KOPT-K1 (cell line): ENCODE data around the gene ZBTB16.

ENCODE experiments used
- H3K27ac ChIP-seq: fragments of 200-600 bp; sonication (generic); 2 replicates; pipeline ENCODE4 v1.5.1; 2016; ENCODE audit warnings: antibody characterized with exemption, mild to moderate bottlenecking, low read depth, low read length; ENCODE audit not compliant: poor library complexity, severe bottlenecking
- H3K36me3 ChIP-seq: fragments of 200-600 bp; sonication (generic); 2 replicates; pipeline ENCODE4 v1.5.1; 2017; ENCODE audit warnings: antibody characterized with exemption, mild to moderate bottlenecking, low read length, moderate library complexity; ENCODE audit not compliant: insufficient read depth
- H3K9me3 ChIP-seq: fragments of 200-600 bp; sonication (generic); 2 replicates; pipeline ENCODE4 v1.5.1; 2017; ENCODE audit warnings: antibody characterized with exemption, low read length, mild to moderate bottlenecking; ENCODE audit not compliant: insufficient read depth, poor library complexity, severe bottlenecking

ZBTB16 gene

GRCh38 chr11:114195981-114196731, 136.6 kb downstream of the ZBTB16 start:
- Histone ChIP-seq H3K9me3 (peaks cover 11% of the 10 kb centered on the region), H3K27ac (no peak overlapping the region), H3K36me3 (no peaks in the 10 kb centered on the region)

DNA sequence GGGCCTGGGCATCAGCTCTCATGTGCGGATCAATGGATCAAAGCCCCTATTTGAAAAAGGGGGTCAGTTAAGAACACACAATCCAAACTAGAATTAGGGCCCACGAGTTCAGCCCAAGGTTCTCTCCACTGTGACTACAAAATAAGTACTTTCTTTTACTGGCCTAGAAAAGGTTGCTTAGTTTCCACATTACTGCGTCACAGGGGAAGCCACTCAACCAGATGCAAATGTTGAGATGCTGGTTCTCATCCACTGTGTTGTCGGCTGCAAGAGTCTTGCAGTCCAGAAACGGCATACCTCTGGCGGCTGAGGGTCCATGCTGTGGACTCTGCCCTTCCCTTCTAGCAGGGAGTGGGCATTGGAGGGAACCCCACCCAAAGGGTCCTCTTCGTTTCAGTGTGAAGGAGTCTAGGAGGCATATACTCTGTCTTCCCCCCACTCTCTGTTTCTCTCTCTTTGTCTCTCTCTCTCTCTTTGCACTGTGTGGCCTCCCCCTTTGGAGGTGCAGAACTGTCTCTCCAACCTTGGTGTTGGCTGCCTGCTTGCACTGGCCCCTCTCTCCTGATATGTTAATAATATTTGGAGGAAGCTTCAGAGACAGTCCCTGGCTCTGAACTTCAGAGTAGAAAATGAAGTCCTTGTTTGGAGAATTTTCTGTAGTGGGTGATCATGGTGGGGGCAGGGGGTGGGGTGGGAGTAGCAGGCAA, 137.6 kb downstream of the ZBTB16 start:
- peaks cover under 1% of the 10 kb centered on the region for H3K9me3 ChIP-seq
- H3K27ac ChIP-seq: no peak overlapping the region
- H3K36me3 ChIP-seq: no peaks in the 10 kb centered on the region

DNA sequence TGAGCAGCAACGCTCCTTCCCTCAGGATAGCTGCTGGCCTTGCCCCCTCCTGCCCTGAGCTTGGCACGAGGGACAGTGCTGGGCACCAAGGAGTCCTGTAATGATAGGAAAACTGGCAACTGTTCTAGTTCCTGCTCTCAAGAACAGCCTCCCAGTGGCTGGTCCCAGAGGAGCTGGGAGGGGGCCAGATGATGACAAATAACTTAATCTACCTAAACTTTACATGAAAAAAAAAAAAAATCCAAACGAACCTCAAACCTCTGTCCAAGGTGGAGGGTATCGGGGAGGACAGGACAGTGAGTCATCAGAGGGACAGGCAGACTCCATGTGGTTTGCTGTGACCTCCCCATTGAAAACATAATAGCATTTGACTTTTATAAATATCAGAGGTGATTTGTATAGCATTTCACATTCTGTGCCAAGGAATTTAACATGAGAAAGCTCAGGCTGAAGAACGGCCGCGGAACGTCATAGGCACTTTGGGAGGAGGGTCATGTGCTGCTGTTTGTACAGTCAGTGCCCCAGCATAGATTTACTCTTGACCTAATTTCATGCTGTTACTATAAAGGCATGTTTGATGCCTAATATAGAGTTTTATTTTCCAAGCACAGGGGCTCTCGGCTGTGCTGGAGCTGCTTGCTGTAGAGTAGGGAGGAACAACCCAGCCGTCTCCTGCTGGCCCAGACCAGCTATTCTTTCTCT, 138.4 kb downstream of the ZBTB16 start:
- H3K36me3 ChIP-seq: no peaks in the 10 kb centered on the region
- H3K9me3 ChIP-seq: no peaks in the 10 kb centered on the region
- H3K27ac ChIP-seq: no peak overlapping the region

DNA sequence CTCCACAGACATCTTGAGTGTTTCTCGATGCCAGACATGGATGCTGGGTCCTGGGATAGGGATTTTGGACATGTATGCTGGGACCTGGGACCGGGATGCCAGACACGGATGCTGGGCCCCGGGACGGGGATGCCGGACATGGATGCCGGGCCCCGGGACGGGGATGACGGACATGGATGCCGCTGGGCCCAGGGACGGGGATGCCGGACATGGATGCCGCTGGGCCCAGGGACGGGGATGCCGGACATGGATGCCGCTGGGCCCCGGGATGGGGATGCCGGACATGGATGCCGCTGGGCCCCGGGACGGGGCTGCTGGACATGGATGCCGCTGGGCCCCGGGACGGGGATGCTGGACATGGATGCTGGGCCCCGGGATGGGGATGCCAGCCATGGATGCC, 139.5 kb downstream of the ZBTB16 start:
- H3K27ac ChIP-seq: no peak overlapping the region
- no peaks in the 10 kb centered on the region for H3K9me3 ChIP-seq
- no peaks in the 10 kb centered on the region for H3K36me3 ChIP-seq

DNA sequence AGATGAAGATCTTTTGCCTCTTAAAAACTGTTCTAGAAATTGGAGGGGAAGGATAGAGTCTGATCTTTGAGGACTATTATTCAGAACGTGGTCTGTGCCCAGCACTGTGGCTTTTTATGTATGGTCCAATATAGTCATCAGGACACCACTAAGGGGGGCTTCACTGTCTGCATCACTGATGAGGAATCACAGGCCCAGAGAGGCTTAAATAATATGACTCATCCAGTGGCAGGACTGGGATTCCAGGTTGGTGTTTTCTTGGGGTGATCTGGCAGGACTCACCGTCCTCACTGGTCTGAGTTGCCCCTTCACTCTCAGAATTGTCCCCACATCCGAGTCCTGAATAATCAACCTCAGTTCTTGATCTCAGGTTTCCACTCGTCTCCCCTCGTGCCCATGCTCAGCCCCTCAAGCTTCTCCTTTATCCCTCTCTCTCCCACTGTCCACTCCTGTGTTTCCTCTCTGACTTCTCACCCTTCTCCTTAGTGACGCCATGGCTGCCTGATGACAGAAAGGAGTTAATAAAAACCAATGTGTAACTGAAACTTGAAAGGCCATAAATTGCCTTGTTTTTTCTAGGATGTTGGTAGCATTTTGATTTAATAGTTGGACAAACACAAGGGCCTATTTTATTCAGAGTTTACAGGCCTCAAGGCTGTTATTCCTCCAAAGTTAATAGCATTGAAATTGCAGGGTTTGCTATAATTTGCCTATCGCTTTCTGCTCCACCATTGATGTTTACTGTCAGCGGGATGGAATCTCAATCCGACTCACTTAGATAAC, 141.0 kb downstream of the ZBTB16 start:
- H3K36me3 ChIP-seq: no peaks in the 10 kb centered on the region
- no peak overlapping the region for H3K27ac ChIP-seq
- no peaks in the 10 kb centered on the region for H3K9me3 ChIP-seq

DNA sequence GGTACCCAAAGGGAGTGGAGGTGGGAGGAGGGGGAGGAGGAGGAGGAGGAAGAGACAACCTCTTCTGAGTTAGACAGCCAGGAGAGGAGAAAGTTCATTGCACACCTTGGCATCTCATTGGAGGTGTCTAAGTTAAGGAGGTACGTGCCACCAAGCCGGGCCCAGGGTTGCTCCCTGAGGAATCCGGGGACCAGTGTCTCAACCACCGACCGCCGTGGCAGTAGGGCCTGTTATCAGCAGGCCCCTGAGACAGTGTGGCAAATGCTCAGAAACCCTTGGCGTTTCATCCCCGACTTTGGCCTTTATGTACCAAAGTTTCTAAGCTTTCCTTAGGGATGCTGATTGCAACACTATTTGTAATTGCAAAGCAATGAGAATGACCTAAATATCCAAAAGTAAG, 141.7 kb downstream of the ZBTB16 start:
- no peaks in the 10 kb centered on the region for H3K9me3 ChIP-seq
- no peaks in the 10 kb centered on the region for H3K36me3 ChIP-seq
- no peak overlapping the region for H3K27ac ChIP-seq

- no peaks in the 10 kb centered on the region for H3K9me3 ChIP-seq
- H3K36me3 ChIP-seq: no peaks in the 10 kb centered on the region
- H3K27ac ChIP-seq: no peak overlapping the region
These were observed 142.6 kb downstream of the ZBTB16 start for GRCh38 chr11:114202011-114202609.

- no peaks in the 10 kb centered on the region for H3K36me3 ChIP-seq
- H3K9me3 ChIP-seq: no peaks in the 10 kb centered on the region
- H3K27ac ChIP-seq: no peak overlapping the region
These were observed 147.6 kb downstream of the ZBTB16 start for GRCh38 chr11:114207096-114207495.

GRCh38 chr11:114208377-114208776, 148.9 kb downstream of the ZBTB16 start:
- Histone ChIP-seq H3K36me3 (no peaks in the 10 kb centered on the region), H3K27ac (peak overlapping the region; percentile 23), H3K9me3 (no peaks in the 10 kb centered on the region)

DNA sequence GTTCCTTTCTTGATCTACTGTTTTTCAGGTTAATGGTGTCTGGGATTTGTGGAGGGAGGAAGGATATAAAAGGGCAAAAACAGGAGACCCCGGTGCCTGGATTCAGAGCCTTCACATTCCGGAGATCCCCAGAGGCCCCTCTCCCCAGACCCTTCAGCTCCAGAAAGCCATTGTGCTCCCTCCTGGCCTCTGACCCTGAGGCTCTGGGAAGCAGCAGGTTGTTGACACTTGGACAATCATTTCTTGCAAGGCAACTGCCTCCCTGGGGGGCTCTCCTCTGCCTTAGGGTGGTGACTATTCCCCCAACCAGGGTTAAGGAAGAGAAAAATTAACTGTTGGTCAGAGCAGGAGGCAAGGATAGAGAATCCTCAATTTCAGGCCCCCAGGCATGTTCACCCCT, 149.8 kb downstream of the ZBTB16 start:
- Histone ChIP-seq H3K27ac (no peak overlapping the region), H3K36me3 (no peaks in the 10 kb centered on the region), H3K9me3 (no peaks in the 10 kb centered on the region)

DNA sequence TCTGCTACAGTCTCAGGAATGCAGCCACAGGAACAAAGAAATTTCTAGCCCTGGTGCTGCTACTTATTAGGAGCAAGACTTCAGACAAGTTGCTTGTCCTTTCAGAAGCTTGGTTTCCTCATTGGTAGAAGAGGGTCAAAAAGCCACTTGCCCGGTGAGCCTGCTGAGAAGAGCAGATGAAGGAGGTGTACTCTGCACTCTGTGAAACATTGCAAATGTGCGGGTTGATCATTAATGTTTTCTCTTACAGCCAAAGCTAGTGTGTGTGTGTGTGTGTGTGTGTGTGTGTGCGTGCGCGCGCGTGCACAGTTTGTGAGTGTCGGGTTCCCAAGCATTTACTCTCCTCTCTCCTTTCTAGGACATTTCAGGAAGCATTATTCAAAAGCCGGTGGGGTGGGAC, 150.4 kb downstream of the ZBTB16 start:
- no peaks in the 10 kb centered on the region for H3K9me3 ChIP-seq
- no peak overlapping the region for H3K27ac ChIP-seq
- no peaks in the 10 kb centered on the region for H3K36me3 ChIP-seq

GRCh38 chr11:114211444-114212121, 152.1 kb downstream of the ZBTB16 start:
- Histone ChIP-seq H3K36me3 (no peaks in the 10 kb centered on the region), H3K27ac (no peak overlapping the region), H3K9me3 (no peaks in the 10 kb centered on the region)

DNA sequence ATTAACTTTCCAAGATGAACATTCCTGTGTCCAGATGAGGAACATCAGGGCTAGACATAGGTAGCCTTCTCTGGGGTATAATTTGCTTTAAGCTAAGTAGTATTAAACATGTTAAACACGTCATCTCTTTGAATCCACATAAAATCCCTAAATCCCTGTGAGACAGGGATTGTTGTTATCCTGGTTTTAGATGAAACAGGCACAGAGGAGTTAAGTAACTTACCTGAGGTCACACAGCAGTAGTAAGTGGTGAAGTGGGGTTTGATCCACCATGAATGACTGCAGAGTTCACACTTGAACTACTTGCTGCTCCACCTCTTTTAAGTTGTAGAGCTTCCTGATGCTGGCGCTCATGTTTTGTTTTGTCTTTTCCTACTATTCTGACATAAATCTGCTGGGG, 154.1 kb downstream of the ZBTB16 start:
- no peaks in the 10 kb centered on the region for H3K36me3 ChIP-seq
- no peak overlapping the region for H3K27ac ChIP-seq
- no peaks in the 10 kb centered on the region for H3K9me3 ChIP-seq

DNA sequence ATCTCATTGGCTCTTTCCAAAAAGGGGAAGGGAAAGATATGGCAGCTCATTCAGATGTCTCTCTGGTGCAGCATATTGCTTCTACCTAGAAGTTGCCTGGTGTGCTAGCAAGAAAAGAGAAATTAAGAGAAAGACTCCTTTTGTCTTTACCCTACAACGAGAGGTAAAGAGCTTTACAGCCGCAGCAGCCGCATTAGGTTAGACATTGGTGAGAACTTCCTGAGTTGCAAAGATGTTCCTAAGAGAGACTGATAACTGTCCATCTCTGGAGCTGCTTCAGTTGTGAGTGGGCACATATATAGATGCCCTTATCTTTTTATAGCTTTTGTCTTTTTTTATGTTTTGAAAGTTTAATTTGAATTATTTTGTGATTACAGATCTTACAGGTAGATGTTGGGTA, 155.9 kb downstream of the ZBTB16 start:
- Histone ChIP-seq H3K9me3 (no peaks in the 10 kb centered on the region), H3K27ac (peak overlapping the region; percentile 50), H3K36me3 (no peaks in the 10 kb centered on the region)
